DND-41 (cell line): Measurements from ENCODE around the gene CNTN5.

Source experiments
- CTCF ChIP-seq: IDR thresholded peaks from 2 replicates; pipeline ENCODE4 v1.5.1; 2012; ENCODE audit warnings: borderline replicate concordance, low read length, moderate library complexity, mild to moderate bottlenecking; ENCODE audit not compliant: poor library complexity, severe bottlenecking; ENCODE audit errors: extremely low read depth
- EZH2 ChIP-seq: IDR thresholded peaks from 3 replicates; pipeline ENCODE4 v1.6.1; 2012; ENCODE audit warnings: borderline replicate concordance, low read depth, mild to moderate bottlenecking, moderate library complexity, low read length, inconsistent platforms; ENCODE audit not compliant: severe bottlenecking

GRCh38 chr11:99352642-99353041 lies 331.9 kb downstream of the CNTN5 start:
- no peak for TF ChIP-seq CTCF
- TF ChIP-seq EZH2 = no peak
